Gastroesophageal sphincter (tissue), 3 donors: ENCODE data around the gene CFAP74.

Experiments
- EP300 ChIP-seq: sonication (generic); formaldehyde crosslinking; IDR thresholded peaks from one replicate; pipeline ENCODE4 v1.6.1; 2017; ENCODE audit warnings: antibody characterized with exemption, mild to moderate bottlenecking
- POLR2A ChIP-seq, 2 donors: fragments of 450-650 bp; IDR thresholded peaks; one replicate each; pipeline ENCODE4 v1.6.1; 2017; ENCODE audit warnings: antibody characterized with exemption in 2 of 2, mild to moderate bottlenecking in 2 of 2, moderate library complexity in 1 of 2
- POLR2AphosphoS5 ChIP-seq: sonication (generic); formaldehyde crosslinking; IDR thresholded peaks from one replicate; pipeline ENCODE4 v1.6.1; 2017; ENCODE audit warnings: antibody characterized with exemption
- TF ChIP-seq, protein P1 (sequence below), 4 experiments: fragments of 200-600 bp in 2 of 4; fragments of 450-650 bp in 2 of 4; sonication (generic) in 1 of 4; IDR thresholded peaks; one replicate each; pipeline ENCODE4 v1.5.1; 2017 to 2019; ENCODE audit warnings: antibody characterized with exemption in 4 of 4, mild to moderate bottlenecking in 2 of 4, moderate library complexity in 2 of 4

GRCh38 chr1:1925437-1926345 is 77.9 kb downstream of the CFAP74 start:
- TF ChIP-seq, protein P1, sequence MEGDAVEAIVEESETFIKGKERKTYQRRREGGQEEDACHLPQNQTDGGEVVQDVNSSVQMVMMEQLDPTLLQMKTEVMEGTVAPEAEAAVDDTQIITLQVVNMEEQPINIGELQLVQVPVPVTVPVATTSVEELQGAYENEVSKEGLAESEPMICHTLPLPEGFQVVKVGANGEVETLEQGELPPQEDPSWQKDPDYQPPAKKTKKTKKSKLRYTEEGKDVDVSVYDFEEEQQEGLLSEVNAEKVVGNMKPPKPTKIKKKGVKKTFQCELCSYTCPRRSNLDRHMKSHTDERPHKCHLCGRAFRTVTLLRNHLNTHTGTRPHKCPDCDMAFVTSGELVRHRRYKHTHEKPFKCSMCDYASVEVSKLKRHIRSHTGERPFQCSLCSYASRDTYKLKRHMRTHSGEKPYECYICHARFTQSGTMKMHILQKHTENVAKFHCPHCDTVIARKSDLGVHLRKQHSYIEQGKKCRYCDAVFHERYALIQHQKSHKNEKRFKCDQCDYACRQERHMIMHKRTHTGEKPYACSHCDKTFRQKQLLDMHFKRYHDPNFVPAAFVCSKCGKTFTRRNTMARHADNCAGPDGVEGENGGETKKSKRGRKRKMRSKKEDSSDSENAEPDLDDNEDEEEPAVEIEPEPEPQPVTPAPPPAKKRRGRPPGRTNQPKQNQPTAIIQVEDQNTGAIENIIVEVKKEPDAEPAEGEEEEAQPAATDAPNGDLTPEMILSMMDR (IDR thresholded peaks at IDR 0.05), result no peak
- TF ChIP-seq POLR2A (IDR thresholded peaks at IDR 0.05), result no peak
- TF ChIP-seq EP300, result no peak
- TF ChIP-seq POLR2AphosphoS5, result no peak
